A549 (cell line): ENCODE data around the gene SH3PXD2A.

Experiments used
- HDAC2 ChIP-seq: fragments of 200-600 bp; sonication (generic); IDR thresholded peaks from 2 replicates; pipeline ENCODE4 v1.6.1; 2016
- NFE2L2 ChIP-seq: fragments of 150-350 bp; conservative IDR thresholded peaks from 2 replicates; pipeline ENCODE4 v1.6.1; 2014; ENCODE audit warnings: low read length
- RAD21 ChIP-seq, 2 experiments: fragments of >200 bp in 1 of 2; sonication (Bioruptor Twin) in 1 of 2; formaldehyde crosslinking in 1 of 2; IDR thresholded peaks in 1 of 2; conservative IDR thresholded peaks in 1 of 2; 2 replicates in 1 of 2; 3 replicates in 1 of 2; pipeline ENCODE4 v1.6.1; 2012 to 2018; ENCODE audit warnings: inconsistent platforms in 1 of 2

- TF ChIP-seq HDAC2 = no peak
- no peak for TF ChIP-seq RAD21 (conservative IDR thresholded peaks at IDR 0.05 in 1 of 2, IDR thresholded peaks at IDR 0.05 in 1 of 2)
- TF ChIP-seq NFE2L2 = no peak
Observed at GRCh38 chr10:103671126-103671895, 184.1 kb downstream of the SH3PXD2A start.
